GM21381 (cell line): Measurements from ENCODE around the gene MEI4.
"Not testable (repeated sequence)": the region's sequence is repeated elsewhere in the genome, so short reads cannot be mapped to it uniquely, and the experiment has no call there.

Source experiments
- ATAC-seq: cut with Tn5 transposase; IDR thresholded peaks from one replicate; pipeline ENCODE4 v1.9.1; 2021; ENCODE audit warnings: mild to moderate bottlenecking, moderate library complexity; ENCODE audit not compliant: unreplicated experiment

MEI4 gene

GRCh38 chr6:77652739-77653138 lies at the start of gene MEI4:
MEI4 (plus strand) TSS chr6:77653039; CDS start chr6:77690672, 37,633 bp downstream.
- no peak for ATAC-seq

- no peak for ATAC-seq
Observed at GRCh38 chr6:77604476-77604875, 48.4 kb upstream of the MEI4 start.

GRCh38 chr6:77607004-77607403 lies 45.8 kb upstream of the MEI4 start:
- ATAC-seq = no peak

- no peak for ATAC-seq
Observed at GRCh38 chr6:77609106-77609505, 43.7 kb upstream of the MEI4 start.

- no peak for ATAC-seq
Observed at GRCh38 chr6:77619114-77619513, 33.7 kb upstream of the MEI4 start.

GRCh38 chr6:77620278-77620882 lies 32.5 kb upstream of the MEI4 start:
- no peak for ATAC-seq

GRCh38 chr6:77624515-77624914 lies 28.3 kb upstream of the MEI4 start:
- no peak for ATAC-seq

- no peak for ATAC-seq
Observed at GRCh38 chr6:77626426-77626825, 26.4 kb upstream of the MEI4 start.

- ATAC-seq = no peak
Observed at GRCh38 chr6:77630014-77630413, 22.8 kb upstream of the MEI4 start.

GRCh38 chr6:77633471-77633870 lies 19.4 kb upstream of the MEI4 start:
- ATAC-seq = no peak

- no peak for ATAC-seq
Observed at GRCh38 chr6:77633993-77634715, 18.7 kb upstream of the MEI4 start.

- ATAC-seq = no peak
Observed at GRCh38 chr6:77638129-77638830, 14.6 kb upstream of the MEI4 start.

- ATAC-seq = no peak
Observed at GRCh38 chr6:77644102-77644705, 8.6 kb upstream of the MEI4 start.

GRCh38 chr6:77650098-77650663 lies 2.7 kb upstream of the MEI4 start:
- ATAC-seq = no peak

- no peak for ATAC-seq
Observed at GRCh38 chr6:77653816-77654215, 977 bp downstream of the MEI4 start.

GRCh38 chr6:77655035-77655434 lies 2.2 kb downstream of the MEI4 start:
- not testable (repeated sequence) for ATAC-seq

- no peak for ATAC-seq
Observed at GRCh38 chr6:77656999-77657764, 4.3 kb downstream of the MEI4 start.

GRCh38 chr6:77666340-77666739 lies 13.5 kb downstream of the MEI4 start:
- ATAC-seq = no peak

GRCh38 chr6:77666846-77667245 lies 14.0 kb downstream of the MEI4 start:
- no peak for ATAC-seq

- ATAC-seq = no peak
Observed at GRCh38 chr6:77669913-77670312, 17.1 kb downstream of the MEI4 start.

- no peak for ATAC-seq
Observed at GRCh38 chr6:77674211-77674610, 21.4 kb downstream of the MEI4 start.
